Body of pancreas (tissue), 4 donors: ENCODE measurements around the gene CDK4.

Source experiments
- CTCF ChIP-seq, 7 experiments: fragments of 450-650 bp in 4 of 7; fragments of 200-600 bp in 3 of 7; sonication (generic) in 3 of 7; IDR thresholded peaks; one replicate each; pipeline ENCODE4 v1.5.1; 2016 to 2019; ENCODE audit warnings: antibody characterized with exemption in 7 of 7
- POLR2A ChIP-seq, 3 donors: fragments of 450-650 bp; IDR thresholded peaks; one replicate each; pipeline ENCODE4 v1.6.1; 2016; ENCODE audit warnings: antibody characterized with exemption in 3 of 3, mild to moderate bottlenecking in 2 of 3

GRCh38 chr12:57766464-57767304 lies 14.6 kb upstream of the CDK4 start, which contains the start of gene CYP27B1:
- no peak for TF ChIP-seq CTCF (IDR thresholded peaks at IDR 0.05)
- peak in 1 of 3 donors; percentile 7 for TF ChIP-seq POLR2A (IDR thresholded peaks at IDR 0.05)
